Measurements from ENCODE around the gene FRY.

FRY gene

DNA sequence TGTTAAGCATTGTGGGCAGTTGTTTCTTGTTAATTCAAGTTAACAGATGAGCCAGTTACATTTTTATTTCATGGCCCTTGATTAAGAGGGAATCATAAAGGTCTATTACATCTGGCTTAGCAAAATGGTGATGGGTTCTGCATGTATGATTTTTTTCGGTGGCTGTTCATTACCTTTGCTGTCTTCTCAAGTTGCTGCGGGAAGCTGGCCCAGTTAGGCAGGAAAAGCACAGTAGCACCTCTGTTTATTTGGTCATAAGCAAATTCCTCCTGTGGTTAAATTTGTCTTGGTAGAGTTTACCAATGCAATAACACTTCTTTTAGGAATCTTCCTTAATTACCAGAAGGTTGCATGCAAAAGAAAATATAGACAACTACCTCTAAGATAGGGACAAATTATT lies 104.5 kb downstream of the FRY start:
- DNase-seq: no peak

DNA sequence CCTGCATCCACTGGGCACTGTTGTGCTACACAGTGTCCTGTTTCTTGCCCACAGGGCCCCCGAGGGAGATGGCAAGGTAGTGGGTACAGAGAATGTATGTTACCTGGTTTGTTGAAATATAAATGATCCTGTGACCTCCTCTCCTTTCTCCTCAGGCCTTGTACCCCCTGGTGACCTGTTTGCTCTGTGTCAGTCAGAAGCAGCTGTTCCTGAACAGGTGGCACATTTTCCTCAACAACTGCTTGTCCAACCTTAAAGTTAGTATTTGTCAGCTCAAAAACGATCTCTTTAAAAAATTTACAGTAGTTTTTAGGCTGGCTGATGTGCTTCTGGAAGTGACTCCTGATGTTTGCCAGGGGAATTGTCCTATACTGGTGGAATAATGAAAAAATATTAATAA lies 105.1 kb downstream of the FRY start:
- DNase-seq: no peak

DNA sequence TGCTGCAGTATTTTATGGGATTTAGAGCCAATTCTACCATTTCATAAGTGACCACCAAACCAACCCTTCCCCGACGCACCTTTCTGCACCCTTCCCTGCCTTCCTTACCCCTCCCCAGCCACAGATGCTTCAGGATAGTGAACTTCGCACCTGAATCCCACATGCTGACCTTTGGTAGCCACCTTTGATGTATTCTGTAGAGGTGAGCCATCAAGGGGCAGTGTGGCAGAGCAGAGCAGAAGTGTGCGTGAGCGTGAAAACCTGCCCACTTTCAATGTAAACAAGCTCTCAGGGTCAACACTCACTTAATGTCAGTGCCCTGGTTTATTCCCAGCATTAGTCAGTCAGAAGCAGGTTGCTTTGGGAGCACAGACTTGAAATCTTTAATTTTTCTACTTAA lies 107.7 kb downstream of the FRY start:
- no peak for DNase-seq

DNA sequence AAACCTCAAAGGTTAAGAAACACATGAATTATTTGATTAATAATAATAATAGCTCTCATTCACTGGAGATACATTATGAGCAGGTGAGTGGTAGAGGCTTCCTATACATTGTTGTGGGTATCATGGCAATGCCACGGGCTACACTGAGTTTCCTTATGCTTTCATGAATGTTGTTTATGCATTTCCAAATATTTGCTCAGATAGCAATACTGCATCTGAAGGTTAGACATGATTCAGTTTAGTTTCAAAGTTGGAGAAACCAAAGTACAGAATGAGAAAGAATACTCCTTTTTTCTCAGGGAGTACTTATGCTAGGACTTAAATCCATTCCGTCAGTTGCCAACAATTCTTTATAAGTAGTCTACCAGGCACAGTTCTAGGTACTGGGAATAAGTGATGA lies 108.5 kb downstream of the FRY start:
- no peak for DNase-seq

DNA sequence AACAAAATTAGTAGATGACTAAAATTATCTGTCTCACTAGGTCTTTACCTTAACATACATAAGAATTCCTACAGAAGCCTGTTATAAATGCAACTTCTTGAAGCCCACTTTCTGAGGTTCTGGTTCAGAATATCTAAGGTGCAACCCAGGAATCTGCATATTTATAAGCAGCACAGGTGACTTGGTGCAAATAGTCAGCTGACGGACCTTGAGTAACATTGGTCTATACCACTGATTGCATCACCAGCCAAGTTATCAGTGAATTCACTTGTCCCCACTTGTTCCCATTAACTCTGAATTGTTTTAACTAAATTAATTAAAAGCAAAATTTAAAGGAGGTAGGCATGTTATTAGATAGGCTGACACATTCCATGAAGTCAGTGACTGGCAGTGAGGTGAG lies 109.9 kb downstream of the FRY start:
- no peak for DNase-seq

DNA sequence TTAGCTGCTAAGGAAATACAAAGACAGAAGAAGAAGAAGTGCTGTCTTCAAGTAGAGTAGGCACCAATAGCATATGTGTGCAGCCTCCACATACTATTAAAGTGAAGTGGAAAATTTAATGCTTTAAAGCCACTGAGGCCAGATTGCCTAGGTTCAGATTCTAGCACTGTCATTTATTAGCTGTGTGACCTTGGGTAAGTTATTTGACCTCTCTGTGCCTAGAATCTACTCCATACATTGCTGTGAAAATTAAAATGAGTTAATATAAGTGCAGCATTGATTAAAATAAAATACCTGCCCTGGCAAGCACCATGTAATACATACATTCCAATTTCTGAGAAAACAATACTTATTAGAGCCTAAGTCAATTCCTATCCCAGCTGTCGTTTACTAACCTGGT lies 110.5 kb downstream of the FRY start:
- no peak for DNase-seq

DNA sequence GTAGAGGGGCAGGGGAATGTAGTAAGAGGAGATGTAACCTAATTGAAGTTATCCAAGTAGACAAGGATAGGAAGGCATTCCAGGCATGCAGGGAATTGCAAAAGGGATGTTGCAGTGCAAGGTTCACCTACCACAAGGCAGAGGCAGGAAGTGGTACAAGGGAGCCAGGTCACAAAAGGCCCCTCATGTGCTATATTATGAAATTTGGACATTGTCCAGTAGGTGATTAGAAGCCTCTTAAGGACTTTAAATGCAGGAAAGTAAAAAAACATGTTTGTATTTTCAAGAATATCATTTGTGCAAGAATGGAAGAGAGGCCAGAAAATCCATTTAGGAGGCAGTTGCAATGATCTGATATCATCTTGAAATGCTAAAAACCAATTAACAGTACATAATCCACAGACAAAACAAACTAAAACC lies 111.4 kb downstream of the FRY start:
- no peak for DNase-seq

DNA sequence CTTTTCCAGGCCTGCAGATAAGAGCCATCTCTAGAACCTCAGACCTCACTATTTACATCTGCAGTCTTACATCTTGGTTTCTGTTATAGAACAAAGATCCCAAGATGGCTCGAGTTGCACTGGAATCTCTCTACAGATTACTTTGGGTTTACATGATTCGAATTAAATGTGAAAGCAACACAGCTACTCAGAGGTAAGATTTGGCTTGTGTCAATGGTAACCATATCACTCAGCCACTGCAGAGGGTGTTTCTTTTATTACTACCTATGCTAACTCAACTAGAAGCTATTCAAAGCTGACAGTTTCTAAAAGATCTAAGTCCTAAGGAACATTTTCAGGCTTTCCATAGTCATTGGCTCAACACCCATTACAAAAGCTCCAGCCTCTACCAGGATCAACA lies 115.6 kb downstream of the FRY start:
- DNase-seq: no peak

DNA sequence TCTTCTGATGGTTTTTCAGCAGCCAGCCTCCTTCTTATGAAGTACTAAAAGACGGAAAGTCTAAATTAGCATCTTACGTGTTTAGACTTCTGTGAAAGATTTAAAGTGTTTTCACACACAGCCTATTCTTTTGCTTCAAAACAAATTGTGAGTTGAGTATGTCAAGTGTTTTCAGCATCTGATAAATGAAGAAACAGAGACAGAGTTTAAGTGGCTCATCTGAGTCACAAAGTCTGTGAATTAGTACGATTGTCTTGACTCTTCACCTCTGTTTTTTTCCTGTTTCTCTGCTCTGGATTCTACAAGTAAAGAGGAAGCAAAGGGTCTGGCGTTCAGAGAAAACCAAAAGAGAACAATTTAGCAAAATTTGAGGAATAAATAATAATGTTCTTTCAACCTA lies 116.4 kb downstream of the FRY start:
- DNase-seq: no peak

DNA sequence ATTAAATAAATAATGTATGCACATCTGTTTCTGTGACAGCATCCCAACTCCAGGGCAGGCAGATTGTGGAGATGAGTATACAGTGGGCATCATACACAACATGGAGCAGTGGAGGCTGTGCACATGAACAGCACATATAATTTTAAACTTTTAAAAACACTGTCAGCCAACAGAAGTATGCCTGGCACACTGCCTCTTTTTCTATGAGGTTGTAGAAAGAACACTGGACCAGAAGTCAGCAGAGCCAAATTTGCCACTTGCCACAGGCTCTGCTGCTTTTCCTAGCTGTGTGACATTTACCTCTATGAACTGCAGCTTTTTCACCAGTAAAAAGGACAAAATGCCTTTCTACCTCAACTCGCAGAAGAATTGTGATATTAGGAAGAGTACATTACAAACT lies 118.7 kb downstream of the FRY start:
- DNase-seq: no peak

DNA sequence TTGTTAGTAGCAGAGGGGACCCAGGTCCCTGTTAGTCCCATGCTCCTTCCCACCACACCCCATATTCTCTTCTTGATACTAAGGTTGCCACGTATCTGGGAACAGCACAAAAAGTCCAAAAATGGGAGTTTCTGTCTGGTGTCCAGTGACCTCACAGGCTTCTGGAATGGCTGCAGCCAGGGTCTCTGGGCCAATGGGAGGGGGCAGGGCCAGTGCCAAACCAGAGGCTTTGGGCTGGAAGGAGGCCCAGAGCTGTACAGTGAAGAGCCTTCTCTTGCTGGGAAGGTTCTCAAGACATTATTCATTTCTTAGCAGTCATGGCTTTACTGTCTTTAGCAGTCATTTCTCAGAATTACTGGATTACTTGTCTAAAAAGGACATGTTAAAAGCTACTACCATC lies 119.2 kb downstream of the FRY start:
- no peak for DNase-seq

DNA sequence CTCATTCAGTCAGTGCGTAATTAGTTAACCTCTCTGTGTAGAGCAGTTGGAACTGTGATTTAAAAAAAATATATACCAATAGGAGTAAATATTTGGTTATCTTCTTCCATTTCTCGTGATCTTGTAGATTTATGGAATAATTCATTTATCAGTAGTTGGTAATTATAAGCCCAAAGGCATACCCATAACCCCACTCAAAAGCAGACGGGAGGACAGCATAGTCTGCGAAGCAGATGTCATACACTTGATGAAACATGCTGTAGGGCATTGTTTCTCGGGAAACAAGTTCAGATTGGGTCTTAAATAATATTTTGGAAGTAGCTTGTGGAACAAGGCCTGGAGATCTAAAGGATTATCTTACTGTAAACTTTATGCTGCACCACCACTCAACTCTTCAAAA lies 119.7 kb downstream of the FRY start:
- no peak for DNase-seq

DNA sequence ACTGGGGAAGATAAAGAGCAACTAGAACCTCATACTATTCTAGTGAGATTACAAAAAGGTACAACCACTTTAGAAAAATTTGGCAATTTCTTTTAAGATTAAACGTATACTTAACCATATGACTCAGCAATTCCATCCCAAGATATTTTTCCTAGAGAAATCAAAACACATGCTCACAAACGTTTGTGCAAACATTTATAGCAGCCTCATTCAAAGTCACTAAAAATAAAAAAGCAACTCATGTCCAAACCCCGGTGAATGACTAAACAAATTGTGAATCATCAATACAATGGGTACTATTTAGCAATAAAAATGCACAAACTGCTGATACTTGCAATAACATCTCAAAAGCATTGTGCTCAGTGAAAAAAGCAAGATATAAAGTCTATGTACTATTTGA lies 121.5 kb downstream of the FRY start:
- no peak for DNase-seq

DNA sequence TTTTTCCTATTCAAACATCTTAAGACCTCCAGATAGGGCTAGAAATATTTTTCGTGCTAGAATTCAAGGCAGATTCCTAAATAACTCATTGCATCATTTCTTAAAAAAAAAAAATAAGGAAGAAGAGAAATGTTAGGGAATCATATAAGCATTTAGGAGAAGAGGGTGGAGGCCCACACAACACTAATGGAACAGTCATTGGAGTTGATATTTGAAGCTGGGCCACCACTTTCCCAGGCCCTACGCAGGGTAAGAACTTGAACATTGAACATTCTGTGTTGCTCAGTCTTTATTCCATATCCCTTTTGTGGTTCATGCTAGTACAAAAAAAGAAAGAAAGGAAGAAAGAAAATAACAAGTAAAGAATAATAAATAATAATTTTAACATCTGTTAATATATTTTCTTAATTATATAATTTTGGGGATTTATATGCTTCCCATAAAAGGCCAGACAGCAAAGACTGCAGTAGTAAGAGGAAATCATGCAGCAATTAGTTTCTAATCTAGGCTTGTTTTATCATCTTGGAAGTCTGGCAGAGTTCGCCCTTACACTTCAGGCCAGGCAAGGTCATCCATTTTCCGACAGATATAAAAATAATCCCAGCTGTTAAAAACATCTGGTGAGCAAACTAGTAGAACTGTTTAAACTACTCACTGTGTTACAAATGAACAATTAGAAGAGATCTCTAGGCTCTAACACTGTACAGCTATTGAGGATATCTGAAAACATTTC lies 127.7 kb downstream of the FRY start:
- DNase-seq: no peak

DNA sequence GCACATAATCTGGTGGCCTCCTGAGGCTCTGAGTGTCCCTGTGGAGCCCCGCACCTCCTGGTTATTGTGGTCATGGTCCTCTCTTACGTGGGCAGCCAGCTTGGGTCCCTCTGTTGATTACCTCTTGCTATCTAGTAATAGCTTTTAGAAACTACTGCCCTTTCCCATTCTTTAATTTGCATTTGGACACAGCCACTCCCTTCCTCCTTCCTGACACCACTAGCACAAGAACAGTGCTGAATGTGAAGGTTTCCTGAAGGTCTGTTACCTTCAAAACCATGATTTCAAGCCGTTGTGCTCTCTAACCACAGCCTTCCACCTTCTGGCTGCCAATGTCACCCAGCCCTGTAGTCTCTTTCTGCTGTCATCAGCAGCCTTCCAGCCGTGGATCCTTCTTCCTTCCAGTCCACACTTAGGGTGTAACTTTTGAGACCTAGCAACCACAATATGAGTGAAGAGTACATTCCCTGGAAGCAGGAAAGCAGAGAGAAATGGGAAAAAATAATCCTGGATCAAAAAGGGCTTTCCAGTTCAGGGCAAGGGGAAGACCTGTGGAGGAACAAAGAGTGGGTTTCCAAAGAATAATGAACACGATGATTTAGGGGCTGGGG lies 130.9 kb downstream of the FRY start:
- no peak for DNase-seq

DNA sequence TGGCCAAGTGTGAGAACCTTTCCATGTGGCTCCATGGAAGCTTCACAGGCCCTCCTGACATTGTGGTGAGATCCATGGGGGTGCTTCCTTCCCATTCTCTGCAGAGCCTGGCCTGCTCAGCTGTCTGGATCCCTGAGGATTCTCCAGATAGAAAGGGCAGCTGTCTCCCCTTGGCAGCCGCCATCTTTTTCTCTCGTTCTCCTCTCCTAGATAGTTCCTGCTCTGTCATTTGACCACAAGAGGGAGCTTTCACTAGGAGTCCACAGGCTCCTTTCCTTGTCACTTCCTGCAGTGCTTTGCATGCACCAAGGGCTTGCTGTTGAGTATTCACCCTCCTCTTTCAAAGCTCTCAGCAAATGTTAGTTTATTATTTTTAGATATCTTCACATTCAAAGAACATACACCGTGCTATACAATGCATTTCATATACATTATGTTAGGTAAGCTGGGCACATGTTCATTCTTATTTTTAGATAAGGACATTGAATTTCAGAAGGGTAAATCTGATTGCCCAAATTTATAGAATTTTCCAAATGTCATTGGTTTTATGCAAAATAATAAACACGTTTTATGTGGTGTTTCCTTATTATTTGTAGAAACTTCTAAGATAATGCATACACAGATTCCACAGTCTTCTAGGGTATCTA lies 133.2 kb downstream of the FRY start:
- peak; percentile 41 for DNase-seq

DNA sequence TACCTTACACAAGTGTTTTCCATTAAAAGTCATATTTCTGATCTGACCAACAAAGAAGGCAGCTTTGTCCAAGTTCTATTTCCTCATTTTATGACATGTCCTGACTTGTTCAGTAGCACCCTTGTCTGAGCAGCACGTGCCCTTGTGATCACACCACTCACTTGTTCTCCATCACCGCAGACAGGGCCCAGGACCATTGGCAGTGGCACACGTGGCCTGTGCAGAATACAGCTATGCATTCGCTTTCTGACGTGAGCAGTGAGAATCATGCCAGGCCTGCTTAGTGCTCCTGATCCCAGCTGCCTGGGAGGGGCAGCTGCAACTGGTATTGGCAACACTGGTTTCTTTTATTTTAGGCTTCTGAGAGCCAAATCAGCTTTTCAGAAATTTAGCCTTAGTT lies 134.2 kb downstream of the FRY start:
- DNase-seq: no peak

DNA sequence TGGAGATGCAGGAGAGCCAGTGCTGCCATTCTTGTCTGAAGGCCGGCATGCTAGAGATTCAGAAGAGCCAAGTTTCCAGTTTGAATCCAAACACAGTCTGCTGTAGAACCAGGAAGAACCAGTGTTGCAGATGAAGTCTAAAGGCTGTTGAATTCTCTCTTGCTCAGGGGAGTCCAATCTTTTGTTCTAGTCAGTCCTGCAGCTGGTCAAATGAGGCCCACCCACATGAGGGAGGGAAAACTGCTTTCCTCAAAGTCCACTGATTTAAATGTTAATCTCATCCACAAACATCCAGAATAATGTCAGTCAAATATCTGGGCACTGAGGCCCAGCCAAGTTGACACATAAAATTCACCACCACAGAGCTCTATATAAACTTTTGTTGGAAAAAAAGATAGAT lies 136.6 kb downstream of the FRY start:
- DNase-seq: no peak

DNA sequence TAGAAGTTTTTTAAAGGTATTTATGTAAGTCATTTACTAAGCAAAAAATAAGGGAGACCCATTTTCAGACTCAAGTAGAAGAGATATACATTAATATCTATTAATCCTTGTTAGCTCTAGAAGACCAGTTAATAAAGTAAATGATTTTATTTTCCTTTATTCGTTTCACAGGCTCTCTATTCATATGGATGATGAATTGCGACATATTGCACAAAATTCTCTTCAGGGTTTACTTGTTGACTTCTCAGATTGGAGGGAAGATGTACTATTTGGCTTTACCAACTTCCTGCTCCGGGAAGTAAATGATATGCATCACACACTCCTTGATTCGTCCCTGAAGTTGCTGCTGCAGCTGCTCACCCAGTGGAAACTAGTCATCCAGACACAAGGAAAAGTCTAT lies 139.3 kb downstream of the FRY start:
- no peak for DNase-seq

DNA sequence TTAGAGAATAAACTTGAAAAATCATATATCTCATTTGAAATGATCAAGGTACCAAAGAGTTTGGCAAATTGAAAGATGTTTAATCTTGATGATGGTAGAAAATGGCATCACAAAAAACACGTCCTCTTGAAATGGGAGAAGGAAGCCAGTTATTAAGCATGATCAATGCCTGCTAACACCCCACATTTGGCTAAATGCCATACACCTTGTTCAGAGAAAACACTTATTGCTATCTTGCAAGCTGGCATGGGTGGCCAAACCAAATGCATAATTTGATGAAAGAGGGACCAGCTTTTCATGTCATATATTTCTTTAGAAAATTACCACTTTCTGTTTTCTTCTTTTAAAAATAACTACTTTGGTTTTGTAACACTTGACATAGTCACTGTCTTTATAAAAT lies 142.3 kb downstream of the FRY start:
- DNase-seq: no peak

DNA sequence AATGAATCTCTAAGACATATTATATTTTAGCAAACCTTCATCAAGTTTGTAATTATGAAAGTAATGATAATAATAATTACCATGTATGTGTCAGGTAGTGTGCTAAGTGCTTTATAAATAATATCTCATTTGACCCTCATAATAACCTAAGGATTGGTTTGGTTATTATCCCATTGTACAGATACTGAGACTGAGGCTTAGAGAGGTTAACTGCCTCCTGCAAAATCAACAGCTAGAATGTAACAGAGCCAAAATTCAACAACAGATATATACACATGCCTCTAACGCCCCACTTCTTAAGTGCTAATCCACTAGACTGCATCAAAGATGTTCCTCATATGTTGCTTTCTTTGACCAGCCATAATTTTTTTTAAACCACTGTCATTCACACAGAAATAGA lies 142.8 kb downstream of the FRY start:
- DNase-seq: no peak

DNA sequence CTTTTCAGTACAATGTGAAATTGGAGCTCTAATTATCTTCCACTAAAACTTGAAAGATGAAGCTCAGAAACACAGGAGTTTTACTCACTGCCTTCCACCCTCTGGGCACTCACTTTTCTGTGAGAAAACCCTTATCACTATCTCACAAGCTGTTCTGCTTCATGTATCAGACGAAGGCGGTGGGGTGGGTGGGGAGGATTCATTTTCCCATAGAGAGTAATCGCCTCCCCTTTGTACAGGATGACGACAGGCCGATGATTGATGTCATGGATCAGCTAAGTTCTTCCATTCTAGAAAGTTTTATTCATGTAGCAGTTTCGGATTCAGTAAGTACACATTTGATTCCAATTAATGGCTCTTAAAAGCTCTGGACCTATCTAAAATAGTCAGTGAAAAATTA lies 143.7 kb downstream of the FRY start:
- no peak for DNase-seq

DNA sequence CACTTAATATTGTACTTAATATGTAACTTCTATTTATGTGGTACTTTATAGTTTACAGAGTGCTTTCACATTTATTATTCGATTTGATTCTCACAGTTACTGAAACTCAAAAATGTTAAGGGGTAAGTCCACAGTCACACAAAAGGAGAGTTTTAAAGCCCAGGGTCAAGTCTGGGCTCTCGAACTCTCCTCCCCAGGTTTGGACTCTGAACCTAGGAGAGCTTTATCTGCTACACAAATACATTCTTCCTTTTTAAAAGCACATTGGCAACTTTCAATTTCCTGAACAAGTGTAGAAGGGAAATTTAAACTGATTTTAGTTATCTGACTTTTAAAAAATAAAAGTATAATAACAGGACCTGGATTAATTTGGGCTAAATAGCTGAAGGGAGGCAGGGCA lies 144.4 kb downstream of the FRY start:
- DNase-seq: no peak

DNA sequence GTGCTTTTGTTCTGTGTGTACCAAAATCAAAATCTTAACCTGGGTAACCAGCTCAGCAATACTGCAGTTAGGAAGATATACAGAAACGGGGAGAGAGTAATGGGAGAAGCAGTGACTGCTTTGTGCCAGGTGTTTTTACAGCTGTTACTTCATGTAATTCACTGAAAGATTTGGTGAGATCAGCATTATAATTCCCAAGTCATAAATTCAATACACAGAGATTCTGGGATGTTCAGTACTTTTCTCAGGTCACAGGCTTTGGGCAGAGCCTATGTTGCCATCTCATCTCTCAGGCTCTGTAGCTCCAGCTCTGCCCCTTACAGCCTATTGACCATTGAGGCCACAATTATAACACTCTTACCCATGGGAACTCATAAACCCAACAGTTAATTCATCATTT lies 145.1 kb downstream of the FRY start:
- DNase-seq: no peak

DNA sequence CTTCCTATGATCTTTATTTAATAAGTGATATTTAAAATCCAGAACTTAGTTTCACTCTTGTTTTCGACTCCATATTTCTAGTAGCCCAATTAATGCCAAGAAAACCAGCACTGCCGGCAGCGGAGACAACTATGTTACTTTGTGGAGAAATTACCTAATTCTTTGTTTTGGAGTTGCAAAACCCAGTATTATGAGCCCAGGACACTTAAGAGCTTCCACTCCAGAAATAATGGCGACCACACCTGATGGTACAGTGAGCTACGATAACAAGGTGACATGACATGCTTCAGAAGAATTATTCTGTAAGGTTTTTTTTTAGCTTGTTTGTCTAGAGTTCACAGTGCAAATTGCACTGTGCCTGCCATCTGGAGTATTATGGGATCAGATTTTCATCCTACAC lies 147.2 kb downstream of the FRY start:
- DNase-seq: no peak
